GM13977 (cell line): ENCODE data around the gene PHKA2.

Experiments used
- DNase-seq: peaks from one replicate; pipeline ENCODE4 v3.0.0; 2012; ENCODE audit warnings: low spot score
- in situ Hi-C: fragments of 300-500 bp; cut with MboI; formaldehyde crosslinking; loops from one replicate; pipeline ENCODE4 v1.12.0; 2022; ENCODE audit warnings: low sequenced_read_pairs, low pct_unique_long_range_greater_than_20kb, mixed read lengths, inconsistent platforms; ENCODE audit not compliant: unreplicated experiment
- TF ChIP-seq, protein P1 (sequence below): IDR thresholded peaks from 2 replicates; pipeline ENCODE4 v1.5.1; 2012; ENCODE audit warnings: mild to moderate bottlenecking, control low read depth; ENCODE audit not compliant: insufficient read depth; ENCODE audit errors: extremely low read depth, missing control alignments

PHKA2 gene

DNA sequence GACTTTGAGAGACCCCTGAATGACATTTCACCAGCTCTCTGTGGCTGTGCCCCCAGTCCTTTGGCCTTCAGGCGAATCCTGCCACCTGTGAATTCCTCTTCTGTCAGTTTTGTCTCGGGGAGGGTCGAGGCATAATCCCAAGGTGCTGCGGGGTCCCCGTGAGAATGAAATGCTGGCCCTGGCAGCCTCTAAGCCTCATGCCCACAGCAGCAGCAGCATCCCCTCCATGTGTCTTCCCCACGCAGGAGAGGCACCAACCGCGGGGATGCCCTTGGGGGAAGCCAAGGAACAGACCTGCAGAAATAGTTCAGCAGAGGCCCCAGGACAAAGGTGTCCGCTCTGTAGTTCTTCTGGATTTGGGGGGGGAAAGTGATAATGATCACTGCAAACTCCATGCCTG lies 104.8 kb downstream of the PHKA2 start:
- TF ChIP-seq, protein P1, sequence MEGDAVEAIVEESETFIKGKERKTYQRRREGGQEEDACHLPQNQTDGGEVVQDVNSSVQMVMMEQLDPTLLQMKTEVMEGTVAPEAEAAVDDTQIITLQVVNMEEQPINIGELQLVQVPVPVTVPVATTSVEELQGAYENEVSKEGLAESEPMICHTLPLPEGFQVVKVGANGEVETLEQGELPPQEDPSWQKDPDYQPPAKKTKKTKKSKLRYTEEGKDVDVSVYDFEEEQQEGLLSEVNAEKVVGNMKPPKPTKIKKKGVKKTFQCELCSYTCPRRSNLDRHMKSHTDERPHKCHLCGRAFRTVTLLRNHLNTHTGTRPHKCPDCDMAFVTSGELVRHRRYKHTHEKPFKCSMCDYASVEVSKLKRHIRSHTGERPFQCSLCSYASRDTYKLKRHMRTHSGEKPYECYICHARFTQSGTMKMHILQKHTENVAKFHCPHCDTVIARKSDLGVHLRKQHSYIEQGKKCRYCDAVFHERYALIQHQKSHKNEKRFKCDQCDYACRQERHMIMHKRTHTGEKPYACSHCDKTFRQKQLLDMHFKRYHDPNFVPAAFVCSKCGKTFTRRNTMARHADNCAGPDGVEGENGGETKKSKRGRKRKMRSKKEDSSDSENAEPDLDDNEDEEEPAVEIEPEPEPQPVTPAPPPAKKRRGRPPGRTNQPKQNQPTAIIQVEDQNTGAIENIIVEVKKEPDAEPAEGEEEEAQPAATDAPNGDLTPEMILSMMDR: no peak
- no peak for DNase-seq
- in situ Hi-C loops: loop anchor here (25.0 kb wide), 1 partner anchor 467 kb away; no protein-coding TSS in a partner anchor

DNA sequence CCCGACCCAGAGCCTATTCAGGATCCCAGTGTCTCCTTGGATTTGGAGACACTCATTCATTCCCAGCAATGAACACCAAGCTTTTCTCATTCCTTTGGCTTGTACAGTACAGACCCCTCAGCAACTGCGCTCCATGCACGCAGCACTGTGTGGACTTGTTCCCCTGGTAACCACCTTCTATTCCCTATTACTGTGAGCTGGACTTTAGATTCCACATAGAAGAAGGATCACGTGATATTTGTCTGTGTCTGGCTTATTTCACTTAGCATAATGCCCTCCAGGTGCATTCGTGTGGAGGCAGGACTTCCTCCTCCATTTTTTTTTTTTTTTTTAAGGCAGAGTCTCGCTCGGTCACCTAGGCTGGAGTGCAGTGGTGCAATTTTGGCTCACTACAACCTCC lies 106.4 kb downstream of the PHKA2 start:
- DNase-seq: no peak
- TF ChIP-seq, protein P1: no peak
- in situ Hi-C loops: loop anchor here (25.0 kb wide), 1 partner anchor 465 kb away; no protein-coding TSS in a partner anchor

DNA sequence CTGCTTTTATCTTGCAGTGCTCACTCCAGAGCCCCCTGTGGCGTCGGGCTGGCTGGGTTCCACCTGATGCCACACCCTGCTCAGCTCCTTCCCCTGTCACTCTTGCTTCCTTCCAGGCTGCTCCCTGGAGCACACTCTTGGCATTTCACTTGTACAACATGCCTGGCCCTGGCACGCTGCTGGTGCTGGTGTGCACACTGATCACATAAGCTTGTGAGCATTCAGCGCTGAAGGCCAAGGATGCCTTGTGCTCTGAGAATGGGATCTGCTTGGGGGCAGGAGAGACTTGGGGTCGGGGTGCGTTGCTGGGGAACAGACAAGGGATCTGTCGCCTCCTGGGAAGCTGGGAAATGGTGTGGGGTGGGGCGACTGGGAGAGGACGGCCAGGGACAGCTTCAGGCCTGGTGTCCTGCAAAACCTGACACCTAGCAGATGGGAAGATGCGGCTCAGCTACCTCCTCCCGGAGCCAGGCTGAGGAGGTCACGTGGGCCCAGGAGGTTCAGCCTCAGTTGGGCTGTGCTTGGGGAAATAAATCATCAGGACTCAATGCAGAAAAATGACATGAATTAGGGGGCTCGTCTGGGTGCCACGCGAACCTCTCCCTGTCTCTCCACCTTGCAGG lies 108.5 kb downstream of the PHKA2 start:
- in situ Hi-C loops: loop anchor here (25.0 kb wide), 1 partner anchor 463 kb away; no protein-coding TSS in a partner anchor
- TF ChIP-seq, protein P1: no peak
- no peak for DNase-seq

DNA sequence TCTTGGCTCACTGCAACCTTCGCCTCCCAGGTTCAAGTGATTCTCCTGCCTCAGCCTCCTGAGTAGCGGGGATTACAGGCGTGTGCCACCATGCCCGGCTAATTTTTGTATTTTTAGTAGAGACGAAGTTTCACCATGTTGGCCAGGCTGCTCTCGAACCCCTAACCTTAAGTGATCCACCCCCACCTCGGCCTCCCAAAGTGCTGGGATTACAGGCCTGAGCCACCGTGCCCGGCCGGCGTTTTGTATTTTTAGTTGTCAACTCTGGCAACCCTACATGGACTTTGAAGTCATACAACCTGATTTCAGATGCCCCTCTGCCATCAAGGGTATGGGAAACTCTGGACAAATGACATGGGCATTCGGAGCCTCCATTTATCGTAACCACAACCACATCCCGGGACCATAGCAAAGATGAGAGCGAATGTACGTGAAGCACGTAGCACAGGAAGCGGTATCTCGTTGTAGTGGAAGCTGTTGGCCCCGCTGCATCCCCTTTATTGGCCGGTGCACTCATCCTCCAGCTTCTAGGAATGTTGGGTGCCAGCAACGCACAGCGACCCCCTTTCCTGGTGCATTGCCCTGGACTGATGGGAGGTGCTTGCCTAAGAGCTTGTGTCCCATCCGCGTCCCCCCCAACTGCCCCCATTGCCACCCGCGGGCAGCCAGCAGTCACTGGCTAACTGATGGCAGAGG lies 109.2 kb downstream of the PHKA2 start:
- DNase-seq: no peak
- TF ChIP-seq, protein P1: no peak
- in situ Hi-C loops: loop anchor here (25.0 kb wide), 1 partner anchor 462 kb away; no protein-coding TSS in a partner anchor

DNA sequence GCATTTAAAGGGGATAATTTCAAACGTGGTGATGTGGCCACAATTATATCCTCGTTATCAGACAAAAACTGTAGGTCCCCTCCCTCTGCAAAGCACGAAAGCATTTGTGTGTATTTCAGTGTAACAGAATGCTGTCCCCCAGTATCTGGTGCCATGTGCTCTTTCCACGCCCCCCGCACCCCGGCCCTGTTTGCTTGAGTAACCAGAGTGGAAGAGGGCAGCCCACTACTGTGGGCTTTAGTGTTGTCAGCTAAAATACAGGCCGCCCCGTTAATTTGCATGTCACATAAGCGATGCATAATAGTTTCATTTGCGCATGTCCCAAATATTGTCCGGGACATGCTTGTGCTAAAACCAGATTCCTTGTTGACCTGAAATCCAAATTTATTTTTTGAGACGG lies 110.1 kb downstream of the PHKA2 start:
- in situ Hi-C loops: no loop called here
- TF ChIP-seq, protein P1: no peak
- no peak for DNase-seq

DNA sequence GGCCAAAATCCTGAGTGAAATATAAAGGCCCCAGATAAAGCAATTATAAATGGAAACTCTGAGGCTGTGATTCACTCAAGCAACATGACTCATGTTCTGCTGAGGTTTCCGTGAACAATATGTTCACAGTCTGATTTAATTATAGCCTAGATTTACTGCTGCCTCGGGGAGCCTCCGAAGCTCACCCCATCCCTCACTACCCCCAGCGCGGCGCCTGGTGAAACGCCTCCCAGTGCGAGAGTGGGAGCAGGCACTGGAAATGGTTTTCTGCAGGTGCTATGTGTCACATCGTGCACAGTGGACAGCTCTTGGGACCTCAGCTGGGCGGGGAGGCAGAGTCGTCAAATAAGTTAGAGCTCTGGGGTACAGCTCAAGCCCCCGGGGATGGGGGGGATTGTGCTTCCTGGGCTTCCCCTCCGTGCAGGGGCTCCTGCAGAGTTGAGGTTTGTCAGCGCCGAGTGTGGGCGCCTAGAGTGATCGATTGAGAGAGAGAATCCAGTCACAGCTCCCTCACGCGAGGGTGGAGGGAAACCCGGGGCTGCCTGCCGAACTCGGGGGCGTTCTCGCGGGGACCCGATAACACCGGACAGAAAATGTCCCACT lies 110.6 kb downstream of the PHKA2 start:
- in situ Hi-C loops: no loop called here
- no peak for DNase-seq
- TF ChIP-seq, protein P1: no peak
